Measurements from ENCODE around the gene CC2D2B.
"Not testable (repeated sequence)": the region's sequence is repeated elsewhere in the genome, so short reads cannot be mapped to it uniquely, and the experiment has no call there.

CC2D2B gene

DNA sequence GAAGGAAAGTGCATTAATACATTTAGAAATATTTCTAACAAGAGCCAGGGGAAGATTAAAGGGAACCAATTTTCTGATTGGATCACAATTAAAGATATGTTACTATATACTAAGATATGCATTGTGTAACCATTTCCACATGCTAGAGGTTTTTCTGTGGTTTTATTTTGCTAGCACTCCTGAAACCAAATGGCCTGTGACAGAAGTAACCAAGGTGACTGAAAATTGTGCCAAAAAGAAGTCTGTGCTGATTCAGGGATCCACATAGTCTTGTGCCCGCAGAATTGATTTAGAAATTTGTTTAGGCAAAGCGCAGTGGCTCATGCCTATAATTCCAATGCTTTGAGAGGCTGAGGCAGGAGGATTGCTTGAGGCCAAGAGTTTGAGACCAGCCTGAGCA is 1.8 kb downstream of the CC2D2B start:
- DNase-seq = no peak

DNA sequence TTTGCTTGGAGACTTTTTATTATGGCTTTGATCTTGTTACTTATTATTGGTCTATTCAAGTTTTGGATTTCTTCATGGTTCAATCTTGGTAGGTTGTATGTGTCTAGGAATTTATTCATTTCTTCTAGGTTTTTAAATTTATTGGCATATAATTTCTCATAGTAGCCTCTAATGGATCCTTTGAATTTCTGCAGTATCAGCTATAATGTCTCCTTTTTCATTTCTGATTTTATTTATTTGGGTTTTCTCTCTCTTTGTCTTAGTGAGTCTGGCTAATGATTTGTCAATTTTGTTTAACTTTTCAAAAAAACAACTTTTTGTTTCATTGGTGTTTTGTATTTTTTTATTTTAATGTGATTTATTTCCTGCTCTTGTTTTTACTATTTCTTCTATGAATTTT is 8.3 kb downstream of the CC2D2B start:
- not testable (repeated sequence) for DNase-seq

DNA sequence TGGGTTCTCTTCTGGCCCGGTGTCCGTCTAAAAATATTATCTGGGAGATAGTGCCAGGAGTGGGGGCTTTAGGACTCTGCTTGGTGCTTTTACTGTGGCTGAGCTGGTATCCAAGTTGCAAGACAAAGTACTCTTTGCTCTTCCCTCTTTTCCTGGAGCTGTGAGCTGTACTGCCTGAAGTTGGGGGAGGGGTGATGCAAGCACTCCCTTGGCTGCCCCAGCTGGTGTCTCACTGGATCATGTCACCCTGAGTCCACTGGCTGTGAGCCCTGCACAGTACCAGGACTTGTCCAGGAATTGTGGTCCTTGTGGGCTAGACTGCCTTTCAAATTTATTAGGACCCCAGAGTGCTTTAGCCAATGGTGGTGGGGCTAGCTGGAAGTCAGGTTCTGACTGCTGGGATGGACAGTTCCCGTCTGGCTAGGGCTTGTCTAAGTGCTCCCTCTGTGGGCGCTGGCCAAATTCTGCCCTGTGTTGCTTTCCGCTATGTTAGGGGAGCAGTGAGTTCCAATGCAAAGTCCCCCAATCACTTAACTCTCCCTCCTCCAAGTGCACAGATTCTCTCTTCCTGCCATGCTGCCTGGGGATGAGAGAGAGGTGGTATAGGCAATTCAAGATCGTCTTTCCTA is 13.1 kb downstream of the CC2D2B start:
- DNase-seq = no peak

GRCh38 chr10:95925033-95925432 is 17.3 kb downstream of the CC2D2B start:
- no peak for DNase-seq

DNA sequence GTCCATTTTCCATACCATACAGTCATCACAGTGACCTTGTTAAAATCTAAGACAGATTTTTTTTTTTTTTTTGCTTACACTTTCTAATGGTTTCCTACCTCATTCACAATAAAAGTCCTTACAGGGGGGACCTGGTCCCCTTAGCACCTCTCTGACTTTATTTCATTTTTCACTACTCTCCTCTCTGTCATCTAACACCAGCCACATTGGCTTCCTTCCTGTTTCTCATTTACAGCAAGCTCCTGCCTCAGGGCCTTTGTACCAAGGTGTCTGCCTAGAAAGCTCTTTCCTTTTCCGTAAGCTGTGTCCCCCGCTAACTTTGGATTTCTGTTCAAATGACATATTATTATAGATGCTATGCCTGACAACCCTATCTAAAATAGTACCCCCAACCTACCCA is 27.7 kb downstream of the CC2D2B start:
- DNase-seq = no peak

GRCh38 chr10:95941115-95941514 is 33.3 kb downstream of the CC2D2B start:
- no peak for DNase-seq

- DNase-seq = no peak
Measured at GRCh38 chr10:95963202-95963990, 55.6 kb downstream of the CC2D2B start.

DNA sequence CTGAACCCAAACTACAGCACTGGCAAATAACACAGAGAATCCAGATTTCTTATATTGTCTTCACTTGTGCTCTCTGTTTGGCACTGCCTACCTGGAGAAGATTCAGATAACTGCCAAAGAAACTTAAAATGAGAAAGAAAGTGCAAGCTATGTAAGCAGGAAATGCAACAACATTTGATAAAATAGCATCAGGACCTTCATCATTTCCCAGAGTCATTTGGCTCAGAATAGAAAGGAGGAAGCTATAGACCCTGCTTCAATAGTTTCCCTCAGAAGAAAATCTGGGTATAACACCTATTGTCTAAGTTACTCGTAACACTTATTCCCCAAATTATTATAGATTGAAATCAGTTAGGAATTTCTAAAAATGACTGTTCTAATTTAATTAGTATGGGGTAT is 56.2 kb downstream of the CC2D2B start:
- DNase-seq = no peak

DNA sequence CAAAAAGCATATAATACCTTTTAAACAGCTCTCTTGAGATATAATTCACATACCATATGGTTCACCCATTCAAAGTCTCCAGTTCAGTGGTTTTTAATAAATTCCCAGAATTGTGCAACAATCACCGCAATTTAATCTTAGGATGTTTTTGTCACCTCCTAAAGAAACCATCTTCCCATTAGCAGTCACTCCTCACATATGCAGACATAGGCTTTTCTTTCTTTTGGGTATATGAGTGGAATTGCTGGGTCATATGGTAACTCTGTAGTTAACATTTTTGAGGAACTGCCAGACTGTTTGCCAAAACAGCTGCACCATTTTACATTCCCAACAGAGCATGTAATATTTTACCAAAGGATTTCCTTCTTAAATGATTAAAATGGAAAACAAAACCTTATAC is 57.0 kb downstream of the CC2D2B start:
- no peak for DNase-seq

- DNase-seq = no peak
Measured at GRCh38 chr10:95976362-95977229, 68.8 kb downstream of the CC2D2B start.

GRCh38 chr10:95982200-95982599 is 74.4 kb downstream of the CC2D2B start:
- no peak for DNase-seq

DNA sequence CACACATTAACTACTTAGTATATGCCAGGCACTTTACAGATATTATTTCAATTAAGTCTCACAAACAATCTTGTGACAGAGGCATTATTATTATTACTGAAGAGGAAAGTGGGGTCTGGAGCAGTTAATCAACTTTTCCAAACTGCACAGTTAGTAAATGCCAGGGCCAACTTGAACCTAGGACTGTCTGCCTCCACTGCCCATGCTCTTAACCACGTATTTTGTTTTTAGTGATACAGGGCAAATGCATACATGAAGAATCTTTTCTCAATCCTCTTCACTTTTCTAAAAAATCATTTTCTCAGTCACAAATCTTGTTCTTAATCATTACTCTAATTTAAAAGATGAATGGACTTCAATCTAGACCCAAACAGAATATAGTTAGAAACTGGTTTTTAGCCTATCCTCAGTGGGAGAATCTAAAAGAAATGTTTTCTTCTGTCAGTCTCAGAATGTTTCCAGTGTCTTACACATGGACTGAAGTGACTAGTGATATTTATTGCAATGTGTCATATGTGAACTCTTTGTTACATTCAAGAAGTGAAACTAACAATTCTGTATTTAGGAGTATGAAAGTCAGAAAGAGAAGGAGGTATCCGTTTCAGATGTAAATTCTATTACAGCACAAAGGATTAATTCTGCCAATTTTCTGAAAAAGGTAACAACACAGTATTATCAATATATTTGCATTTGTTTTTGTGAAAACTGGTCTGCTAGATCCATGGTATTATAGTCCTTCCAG is 80.1 kb downstream of the CC2D2B start:
- no peak for DNase-seq

GRCh38 chr10:95988702-95989101 is 80.9 kb downstream of the CC2D2B start:
- DNase-seq = no peak

- DNase-seq = not testable (repeated sequence)
Measured at GRCh38 chr10:95994376-95994775, 86.6 kb downstream of the CC2D2B start.

DNA sequence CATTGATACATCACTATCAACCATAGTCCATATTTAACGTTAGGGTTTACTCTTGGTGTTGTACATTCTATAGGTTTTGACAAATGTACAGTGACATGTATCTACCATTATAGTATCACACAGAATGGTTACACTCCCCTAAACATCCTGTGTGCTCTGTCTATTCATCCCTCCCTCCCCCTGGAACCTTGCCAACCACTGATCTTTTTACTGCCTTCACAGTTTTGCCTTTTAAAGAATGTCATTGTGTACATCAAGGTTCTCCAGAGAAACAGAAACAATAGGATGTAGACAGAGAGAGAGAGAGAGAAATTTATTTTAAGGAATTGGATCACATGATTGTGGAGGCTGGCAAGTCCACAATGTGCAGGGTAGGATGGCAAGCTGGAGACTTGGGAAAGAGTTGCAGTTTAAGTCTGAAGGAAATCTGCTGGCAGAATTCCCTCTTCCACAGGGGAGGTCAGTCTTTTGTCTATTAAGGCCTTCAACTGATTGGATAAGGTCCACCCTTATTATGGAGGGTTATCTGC is 90.5 kb downstream of the CC2D2B start:
- no peak for DNase-seq

DNA sequence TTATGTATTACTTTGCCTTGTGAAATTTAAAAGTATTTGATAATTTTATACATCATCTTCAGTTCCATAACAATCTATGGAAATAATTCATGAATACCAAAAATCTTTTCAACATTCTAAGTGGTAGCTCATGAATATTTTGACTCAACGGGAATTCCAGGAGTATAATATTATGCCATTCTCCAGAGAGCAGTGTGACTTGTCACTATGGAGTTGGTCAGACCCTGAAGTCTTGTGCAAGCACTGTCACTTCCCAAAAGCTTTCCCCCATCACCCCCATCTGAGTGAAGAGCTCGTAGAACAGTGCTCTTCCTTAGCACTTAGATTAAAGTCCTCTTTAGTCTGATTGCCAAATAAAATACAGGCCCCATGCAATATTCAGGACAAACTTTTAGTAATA is 106.2 kb downstream of the CC2D2B start:
- DNase-seq = no peak

DNA sequence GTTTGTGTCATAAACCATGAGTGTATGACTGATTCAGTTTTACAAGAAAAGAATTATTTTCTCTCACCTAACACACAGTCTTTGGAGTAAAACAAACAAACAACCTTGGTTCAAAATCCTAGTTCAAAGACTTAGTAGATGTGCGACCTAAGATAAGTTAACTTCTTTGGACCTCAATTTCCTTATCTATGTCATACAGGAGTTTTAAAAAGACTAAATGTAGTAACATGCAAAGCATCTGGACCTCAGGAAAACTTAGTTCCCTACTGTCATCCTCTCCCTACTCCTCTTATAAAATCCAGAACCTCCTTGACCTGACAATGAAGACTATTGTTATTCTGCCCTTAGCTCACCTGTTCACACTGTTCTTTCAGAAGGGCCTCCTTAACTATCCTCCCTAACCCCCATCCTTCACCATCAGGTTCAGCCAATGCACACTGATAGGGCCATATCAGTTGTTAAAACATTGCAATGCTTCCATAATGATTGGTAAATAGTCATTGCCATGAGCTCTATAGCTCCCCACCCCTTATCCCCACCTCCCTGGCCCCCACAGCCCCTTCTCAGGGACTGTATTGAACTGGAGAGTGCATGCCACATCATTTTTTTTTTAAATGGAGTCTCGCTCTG is 106.8 kb downstream of the CC2D2B start:
- DNase-seq = no peak

DNA sequence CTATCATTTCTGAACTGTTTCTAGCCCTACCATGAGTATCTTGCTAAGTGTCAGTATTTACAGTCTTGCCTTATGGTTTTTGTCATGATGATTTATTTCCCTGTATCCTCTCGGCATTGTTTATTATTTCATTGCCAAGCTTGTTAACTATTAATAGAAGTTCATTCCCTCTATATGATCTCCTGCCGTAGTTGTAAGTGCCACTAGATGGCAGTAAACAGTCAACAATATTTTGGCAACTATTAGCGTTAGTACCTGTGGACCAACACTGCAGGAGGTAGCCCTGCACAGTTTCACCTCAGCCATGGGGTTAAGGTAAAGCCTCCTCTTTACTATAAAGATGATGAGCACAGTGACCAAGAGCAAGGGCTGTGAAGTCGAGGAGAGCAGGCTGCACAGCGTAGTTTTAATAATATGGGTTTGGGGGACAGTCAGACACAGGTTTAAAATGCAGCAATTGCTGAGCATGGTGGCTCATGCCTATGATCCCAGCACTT is 109.5 kb downstream of the CC2D2B start:
- DNase-seq = peak; percentile 35

DNA sequence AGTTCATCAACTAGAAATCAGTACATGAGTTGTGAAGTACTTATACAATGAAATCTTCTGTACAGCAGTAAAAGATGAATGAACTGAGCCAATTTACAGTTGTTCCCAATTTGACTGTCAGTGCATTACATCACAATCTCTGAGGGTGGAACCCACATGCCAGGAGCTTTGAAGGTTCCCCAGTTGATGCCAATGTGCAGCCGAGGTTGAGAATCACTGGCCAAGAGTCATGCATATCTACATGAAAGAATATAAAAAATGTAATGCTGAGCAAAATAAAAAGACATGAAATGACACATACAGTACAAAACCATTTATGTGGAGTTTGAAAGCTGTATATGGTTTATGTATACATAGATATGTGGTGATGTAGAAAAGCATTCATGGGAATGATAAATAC is 113.6 kb downstream of the CC2D2B start:
- no peak for DNase-seq

GRCh38 chr10:96022739-96023138 is 115.0 kb downstream of the CC2D2B start:
- DNase-seq = no peak

DNA sequence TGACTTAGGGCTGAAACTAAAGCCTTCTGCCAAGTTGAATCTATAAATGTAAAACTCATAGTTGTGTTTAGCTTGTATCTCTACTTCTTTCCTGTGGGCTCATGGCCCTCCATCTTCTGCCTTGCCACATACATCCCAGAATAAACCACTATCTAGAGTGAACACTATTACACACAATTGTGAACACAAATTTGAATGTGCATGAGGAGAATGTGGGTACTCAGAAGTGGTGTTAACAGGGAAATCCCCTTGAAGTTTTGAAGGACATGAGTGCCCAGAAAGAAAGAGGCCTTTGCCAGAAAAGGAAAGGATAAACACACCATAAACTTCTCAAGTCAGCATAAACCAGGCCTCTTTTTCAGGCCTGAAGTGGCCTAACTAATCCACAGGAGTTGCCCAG is 115.4 kb downstream of the CC2D2B start:
- DNase-seq = no peak

GRCh38 chr10:96025566-96025965 is 117.8 kb downstream of the CC2D2B start:
- DNase-seq = no peak

Measured in activated gamma-delta T cell treated with Interleukin-2 at 50 U/mL for 16 hours (primary cell).